Hypothalamus (tissue), 51 donors: ENCODE results near the gene CCDC117.
A peak's percentile ranks its signal among the peaks of the same experiment; 100 is the strongest.
"Not testable (repeated sequence)": the region's sequence is repeated elsewhere in the genome, so short reads cannot be mapped to it uniquely, and the experiment has no call there.

Experiments
- DNase-seq, 51 donors: peaks; one replicate each; lab custom pipeline; 2025; lab: John Stamatoyannopoulos, UW

Gene CCDC117, protein sequence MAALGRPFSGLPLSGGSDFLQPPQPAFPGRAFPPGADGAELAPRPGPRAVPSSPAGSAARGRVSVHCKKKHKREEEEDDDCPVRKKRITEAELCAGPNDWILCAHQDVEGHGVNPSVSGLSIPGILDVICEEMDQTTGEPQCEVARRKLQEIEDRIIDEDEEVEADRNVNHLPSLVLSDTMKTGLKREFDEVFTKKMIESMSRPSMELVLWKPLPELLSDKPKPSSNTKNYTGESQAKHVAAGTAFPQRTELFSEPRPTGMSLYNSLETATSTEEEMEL

DNA sequence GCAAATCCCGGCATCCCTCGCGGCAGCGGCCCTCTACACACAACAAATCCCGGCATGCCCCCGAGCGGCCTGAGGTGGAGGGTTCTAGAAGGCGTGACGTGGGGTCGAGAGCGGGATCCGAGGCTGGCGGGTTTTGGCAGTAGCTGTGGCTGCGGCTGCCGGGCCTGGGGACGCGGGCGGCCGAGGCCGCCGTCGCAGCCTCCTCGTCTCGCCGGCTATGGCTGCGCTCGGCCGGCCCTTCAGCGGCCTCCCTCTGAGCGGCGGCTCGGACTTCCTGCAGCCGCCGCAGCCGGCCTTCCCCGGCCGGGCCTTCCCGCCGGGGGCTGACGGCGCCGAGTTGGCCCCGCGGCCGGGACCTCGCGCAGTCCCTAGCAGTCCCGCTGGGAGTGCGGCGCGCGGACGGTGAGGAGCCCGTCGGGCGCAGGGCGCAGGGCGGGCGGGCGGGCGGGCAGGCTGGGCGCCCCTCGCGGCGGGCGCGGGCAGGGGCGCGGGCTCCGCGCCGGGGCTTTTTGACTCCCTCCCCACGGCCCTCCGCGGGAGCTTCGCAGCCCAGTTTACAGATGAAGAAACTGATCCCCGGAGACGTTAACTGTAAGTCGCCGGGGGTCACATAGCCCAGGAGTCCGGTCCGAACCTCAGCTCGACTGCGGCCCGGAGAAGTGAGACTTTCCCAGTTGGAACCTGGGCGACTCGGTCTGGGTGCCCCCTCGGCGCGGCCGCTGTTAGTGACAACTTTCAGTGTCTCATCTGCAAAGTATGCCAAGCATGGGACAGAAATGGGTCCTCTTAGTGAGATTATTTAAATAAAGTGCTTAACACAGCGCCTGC, at the start of gene CCDC117:
Gene CCDC117, plus strand, starts transcription at position 63 of the 828 bp plus-strand sequence. Its CDS starts 155 bp downstream, at position 218.
- peak; percentile 54 to 97 (median 93) for DNase-seq

DNA sequence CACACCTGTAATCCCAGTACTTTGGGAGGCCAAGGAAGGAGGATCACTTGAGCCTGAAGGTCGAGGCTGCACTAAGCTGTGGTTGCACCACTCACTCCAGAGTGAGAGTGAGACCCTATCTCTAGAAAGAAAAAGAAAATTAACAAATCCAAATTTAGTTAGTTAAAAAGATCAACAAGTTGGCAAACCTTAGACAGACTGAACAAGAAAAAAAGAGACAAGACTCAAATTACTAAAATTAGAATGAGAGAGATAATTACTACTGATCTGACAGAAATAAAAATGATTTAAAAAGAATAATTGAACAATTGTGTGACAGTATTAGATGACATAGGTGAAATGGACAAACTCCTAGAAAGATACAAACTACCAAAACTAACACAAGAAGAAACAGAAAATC, 44.5 kb upstream of the CCDC117 start:
- no peak for DNase-seq

DNA sequence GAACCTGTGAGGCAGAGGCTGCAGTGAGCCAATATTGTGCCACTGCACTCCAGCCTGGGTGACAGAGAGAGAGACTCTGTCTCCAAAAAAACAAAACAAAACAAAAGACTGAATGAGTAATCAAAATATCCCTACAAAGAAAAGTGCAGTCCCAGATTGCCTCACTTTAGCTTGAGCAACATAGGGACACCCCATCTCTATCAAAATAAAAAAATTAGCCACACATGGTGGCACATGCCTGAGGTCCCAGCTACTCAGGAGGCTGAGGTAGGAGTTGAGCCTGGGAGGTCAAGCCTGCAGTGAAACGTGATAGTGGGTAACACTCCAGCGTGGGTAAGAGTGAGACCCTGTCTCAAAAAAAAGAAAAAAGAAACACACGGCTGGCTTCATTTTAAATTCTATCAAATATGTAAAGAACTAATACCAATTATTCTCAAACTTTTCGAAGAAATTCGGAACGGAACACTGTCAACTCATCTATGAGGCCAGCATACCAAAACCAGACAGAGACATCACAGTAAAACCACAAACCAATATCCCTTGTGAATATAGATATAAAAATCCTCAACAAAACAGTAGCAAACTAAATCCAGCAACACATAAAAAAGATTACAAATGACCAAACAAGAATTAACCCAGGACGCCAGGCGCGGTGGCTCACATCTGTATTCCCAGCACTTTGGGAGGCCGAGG, 43.7 kb upstream of the CCDC117 start:
- no peak for DNase-seq

DNA sequence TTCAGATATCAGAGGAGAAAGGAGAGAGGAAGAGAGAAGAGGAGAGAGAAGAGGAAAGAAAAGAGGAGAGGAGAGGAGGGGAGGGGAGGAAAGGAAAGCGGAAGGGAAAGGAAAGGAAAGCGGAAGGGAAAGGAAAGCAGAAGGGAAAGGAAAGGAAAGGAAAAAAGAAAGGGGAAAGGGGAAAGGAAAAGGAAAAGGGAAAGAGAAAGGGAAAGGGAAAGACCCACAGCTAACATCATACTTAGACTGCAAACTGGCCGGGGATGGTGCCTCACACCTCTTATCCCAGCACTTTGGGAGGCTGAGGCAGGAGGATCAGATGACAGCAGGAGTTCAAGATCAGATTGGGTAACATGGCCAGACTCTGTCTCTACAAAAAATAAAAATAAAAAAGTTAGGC, 42.3 kb upstream of the CCDC117 start:
- no peak for DNase-seq

DNA sequence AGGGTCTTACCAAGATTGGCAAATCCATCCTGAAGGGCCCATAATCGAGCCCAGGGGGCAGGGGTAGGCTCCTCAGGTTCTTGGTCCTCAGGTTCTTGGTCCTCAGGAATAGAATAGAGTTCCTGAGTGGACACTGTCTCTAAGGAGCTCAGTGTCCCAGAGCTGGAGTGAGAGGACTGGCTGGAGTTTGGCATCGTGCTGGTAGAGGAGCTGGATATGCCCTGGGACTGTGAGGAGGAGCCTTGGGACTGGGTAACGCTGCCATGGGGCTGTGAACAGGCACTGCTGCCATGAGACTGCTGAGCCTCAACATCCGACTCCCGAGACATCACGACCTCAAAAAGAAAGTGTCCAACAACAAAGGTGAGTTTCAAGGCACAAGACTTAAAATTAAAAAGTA, 38.1 kb upstream of the CCDC117 start:
- DNase-seq, result no peak

DNA sequence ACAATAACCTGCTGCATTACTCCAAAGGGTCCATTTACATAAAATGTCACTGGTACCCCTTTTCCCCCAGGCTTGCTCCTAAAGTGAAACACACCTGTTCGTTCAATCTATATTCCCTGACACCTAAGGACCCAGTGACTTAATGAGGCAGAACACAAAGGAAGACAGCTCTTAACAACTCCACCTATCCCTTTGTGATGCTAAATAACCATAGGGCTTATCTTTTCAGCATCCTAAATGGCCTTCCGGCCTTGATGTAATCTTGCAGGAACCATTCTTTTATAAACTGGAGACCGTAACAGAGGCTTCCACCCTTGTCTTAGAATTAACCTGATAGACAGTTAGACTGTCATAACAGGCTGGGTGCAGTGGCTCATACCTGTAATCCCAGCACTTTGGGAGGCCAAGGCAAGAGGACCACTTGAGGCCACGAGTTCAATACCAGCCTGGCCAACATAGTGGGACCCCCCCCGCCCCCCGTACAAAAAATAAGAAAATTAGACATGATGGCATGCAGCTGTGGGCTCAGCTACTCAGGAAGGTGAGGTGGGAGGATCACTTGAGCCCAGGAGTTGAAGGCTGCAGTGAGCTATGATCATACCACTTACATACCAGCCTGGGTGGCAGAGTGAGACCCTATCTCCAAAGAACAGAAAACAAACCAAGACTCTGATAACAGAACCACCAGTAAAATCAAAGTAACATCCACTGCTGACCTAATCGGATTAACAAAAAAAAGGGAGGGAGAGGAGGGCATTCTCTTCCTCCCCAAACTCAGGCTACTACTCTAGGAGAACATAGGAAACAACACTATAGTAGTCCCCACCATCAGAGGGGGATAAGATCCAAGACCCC, 36.0 kb upstream of the CCDC117 start:
- no peak for DNase-seq

DNA sequence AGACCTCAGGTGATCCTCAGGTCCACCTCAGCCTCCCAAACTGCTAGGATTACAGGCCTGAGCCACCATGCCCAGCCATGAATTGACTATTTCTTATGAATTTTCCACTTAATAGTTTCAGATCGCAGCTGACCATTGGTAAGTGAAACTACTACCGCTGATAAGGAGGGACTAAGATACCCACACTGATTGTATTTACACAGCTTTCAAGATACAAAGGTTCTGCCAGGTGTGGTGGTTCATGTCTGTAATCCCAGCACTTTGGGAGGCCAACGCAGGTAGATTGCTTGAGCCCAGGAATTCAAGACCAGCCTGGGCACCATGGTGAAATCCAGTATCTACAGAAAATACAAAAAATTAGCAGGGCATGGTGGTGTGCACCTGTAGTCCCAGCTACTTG, 34.8 kb upstream of the CCDC117 start:
- no peak for DNase-seq

DNA sequence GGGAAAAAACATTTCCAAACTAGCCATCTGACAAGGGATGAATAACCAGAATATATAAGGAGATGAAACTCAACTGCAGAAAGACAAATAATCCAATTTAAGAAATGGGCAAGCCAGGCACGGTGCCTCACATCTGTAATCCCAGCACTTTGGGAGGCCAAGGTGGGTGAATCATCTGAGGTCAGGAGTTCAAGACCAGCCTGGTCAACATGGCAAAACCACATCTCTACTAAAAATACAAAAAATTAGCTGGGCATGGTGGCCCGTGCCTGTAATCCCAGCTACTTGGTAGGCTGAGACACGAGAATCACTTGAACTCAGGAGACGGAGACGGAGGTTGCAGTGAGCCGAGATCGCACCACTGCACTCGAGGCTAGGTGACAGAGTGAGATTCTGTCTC, 33.6 kb upstream of the CCDC117 start:
- not testable (repeated sequence) for DNase-seq

DNA sequence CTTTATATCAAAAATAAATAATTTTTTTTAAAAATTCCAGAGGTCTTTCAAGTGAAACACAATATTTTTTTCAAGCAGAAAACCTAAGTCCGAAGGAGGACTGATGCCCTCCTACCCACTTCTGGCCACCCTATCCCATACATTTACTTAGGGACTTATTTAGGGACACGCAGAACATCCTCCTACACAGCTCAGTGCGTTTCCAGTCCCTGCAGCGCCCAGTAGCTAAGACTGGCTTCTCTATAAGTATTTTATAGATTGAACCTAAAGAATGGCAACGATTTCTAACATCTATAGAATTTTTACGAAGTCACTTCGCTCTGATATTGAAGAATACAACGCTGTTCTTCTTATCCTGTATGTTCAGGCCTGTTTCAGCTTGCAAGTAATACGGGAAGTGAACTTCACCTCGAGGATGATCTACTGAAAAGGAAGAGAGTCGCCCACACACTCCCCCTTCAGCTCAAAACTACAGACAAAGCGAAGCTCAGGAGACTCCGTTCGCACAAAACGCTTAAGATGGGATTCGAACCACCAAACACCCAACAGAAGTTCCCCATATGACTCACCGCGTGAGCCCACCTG, 31.2 kb upstream of the CCDC117 start:
- no peak for DNase-seq

DNA sequence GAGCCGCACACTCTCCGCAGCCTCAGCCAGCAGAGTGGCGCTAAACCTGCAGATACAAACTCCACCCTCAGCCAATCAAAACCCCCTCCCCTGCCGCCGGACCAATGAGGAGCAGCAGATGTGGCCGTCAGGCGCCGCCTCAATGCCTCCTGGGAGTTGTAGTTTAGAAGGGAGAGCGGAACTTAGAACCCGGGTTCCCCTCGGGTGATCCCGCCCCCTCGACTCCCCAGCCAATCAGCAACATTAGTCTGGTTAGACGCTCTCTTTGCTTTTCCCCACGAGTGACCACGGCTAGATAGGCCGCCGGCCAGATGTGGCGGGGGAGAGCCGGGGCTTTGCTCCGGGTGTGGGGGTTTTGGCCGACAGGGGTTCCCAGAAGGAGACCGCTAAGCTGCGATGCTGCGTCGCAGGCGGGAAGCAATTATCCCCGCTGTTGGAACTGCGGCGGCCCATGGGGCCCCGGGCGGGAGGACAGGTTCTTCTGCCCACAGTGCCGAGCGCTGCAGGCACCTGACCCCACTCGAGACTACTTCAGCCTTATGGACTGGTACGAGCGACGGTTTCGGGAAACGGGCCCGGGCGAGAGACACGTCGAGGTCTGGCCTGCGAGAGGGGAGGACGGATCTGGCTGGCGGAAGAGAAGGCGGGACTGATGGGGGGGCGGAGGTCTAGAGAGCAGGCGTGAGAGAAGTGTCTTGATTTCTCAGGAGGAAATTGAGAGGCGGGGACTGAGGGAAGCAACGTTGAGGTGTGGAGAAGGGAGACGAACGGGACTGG, 30.5 kb upstream of the CCDC117 start, which contains the start of the genes CHEK2 and HSCB:
Gene CHEK2, minus strand, starts transcription at position 36 of the 777 bp plus-strand sequence. CDS start 7,099 bp downstream, outside the sequence.
Gene HSCB, plus strand, starts transcription at position 255 of the 777 bp plus-strand sequence. Its CDS starts 57 bp downstream, at position 312.
- peak; percentile 61 to 99 (median 95) for DNase-seq

DNA sequence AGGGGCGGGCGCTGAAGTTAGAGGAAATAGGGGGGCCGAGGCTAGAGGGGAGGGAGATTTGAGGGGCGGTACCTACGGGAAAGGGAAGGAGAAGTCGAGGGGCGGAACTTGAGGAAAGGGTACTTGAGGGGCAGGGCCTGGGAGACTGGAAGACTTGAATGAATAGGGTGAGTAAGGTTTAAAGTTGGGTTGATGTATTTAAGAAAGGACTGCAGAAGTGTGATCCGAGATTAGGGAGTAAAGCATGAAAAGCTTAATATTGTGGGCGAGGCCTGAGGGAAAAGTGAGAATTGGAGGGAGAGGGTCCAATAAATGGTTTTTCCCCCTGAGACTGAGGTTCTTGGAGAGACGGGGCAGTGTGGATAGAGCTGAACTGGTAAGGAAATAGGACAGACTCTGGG, 29.9 kb upstream of the CCDC117 start:
- DNase-seq, result peak in 1 of 51 donors; percentile 36

DNA sequence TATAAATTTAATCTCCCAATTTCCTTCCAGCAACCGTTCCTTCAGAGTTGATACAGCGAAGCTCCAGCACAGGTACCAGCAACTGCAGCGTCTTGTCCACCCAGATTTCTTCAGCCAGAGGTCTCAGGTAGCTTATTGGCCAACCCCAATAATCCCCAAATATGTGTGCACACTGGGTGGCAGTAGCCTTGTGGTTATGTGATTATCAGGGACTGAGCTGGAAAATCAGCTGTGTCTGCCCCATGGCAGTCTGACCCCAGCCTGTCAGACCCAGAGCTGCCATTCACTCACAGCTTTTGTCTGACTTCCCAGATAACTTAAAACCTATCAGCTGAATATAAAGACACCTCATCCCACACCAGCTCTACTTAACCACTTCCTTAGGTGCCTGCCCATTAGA, 28.6 kb upstream of the CCDC117 start:
- DNase-seq, result no peak

DNA sequence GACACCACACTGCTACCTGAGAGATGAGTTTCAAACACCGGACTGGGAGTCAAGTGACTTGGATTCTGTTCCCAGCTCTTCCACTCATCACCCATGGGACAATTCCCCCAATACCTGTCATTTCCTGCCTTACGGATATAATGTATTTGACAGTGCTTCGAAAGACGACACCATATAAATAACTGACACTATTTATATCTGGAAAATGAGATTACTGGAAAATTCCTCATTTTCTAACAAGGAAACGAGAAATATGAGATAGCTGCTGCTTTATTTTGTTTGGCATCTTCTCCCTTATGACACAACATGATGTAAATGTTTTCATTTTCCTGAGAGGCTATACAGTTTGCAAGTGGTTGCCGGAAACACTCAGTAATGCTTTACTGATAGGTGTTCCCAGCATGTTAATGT, 22.0 kb upstream of the CCDC117 start:
- no peak for DNase-seq

DNA sequence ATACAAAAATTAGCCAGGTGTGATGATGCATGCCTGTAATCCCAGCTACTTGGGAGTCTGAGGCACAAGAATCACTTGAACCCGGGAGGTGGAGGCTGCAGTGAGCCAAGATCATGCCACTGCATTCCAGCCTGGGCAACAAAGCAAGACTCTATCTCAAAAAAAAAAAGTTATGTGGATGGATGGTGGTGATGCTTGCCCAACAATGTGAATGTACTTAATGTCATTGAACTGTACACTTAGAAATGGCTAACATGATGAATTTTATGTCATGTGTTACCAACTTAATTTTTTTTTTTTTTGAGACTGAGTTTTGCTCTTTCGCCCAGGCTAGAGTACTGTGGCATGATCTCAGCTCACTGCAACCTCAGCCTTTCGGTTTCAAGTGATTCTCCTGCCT, 18.0 kb upstream of the CCDC117 start:
- not testable (repeated sequence) for DNase-seq

DNA sequence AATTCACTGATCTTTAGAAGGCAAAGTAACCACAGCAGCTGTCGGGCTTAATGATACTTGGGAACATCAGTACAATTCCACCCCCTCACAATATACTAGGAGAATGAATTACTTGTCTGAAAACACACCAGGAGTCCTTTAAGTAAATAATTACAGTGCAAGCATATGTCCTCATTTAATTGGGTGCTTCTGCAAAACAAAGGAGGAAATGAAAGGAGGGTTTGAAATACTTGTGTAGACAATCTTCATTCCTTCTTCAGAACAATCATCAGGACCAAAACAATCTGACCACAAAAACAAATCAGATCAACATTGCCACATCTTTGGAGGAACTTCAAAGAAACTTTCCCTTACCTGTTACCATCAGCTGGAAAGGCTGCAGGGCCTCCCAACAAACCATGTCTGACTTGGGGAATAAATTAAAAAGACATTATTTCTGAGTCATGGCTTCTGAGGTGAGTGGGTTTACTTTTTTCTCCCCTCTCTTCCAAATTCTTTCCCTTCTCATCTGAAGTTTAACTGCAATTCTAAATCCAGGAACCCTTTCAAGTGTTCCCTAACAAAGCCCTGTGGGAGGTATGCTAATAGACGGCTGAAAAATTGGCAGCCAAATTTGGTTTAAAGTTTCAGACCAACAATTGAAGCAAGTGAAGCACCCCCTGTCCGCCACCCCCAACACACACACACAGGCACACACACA, 12.5 kb upstream of the CCDC117 start:
- peak in 1 of 51 donors; percentile 47 for DNase-seq

DNA sequence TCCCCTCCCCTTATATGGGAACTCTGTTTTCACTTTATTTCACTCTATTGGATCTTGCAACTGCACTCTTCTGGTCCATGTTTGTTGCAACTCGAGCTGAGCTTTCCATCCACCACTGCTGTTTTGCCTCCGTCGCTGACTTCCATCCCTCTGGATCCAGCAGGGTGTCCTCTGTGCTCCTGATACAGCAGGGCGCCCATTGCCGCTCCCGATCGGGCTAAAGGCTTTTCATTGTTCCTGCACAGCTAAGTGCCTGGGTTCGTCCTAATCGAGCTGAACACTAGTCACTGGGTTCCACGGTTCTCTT, 11.1 kb upstream of the CCDC117 start:
- DNase-seq, result no peak

DNA sequence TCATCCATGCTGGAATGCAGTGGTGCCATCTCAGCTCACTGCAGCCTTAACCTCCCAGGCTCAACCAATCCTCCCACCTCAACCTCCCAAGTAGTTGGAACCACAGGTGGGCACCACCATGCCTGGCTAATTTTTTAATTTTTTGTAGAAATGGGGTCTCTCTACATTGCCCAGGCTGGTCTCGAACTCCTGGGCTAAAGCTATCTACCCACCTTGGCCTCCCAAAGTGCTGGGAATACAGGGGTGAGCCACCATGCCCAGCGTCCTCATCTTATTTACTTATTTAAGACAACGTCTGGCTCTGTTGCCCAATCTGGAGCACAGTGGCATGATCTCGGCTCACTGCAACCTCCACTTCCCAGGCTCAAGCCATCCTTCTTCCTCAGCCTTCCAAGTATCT, 10.5 kb upstream of the CCDC117 start:
- not testable (repeated sequence) for DNase-seq

DNA sequence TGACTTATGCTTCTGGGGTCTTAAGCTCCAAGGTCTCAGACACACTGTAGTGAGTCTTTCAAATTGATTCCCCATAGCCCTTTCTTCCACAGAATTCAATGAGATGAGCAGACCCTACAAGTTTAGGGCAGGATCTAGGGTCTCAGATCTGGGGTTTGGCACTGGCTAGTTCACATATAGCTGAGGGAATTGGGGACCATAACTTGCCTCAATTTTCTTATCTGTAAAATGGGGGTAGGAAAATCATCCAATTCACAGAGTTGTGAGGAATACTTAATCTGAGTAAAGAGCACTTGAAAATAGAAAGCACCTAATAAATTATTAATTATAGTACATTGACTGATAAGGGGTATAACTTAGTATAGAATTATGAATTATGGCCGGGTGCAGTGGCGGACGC, 5.9 kb upstream of the CCDC117 start:
- no peak for DNase-seq
